ENCODE results near the gene TLE4. TPM values are rescaled to one million over a fixed set of nuclear protein-coding genes. Genes with fewer than 3 reads are reported as not detected.

Gene TLE4
- total and polyA plus RNA-seq, 2 of the 13 experiments (the other 11 are each of a cell fraction or from before 2014, with no cell fraction given) = 2.0 to 2.3 TPM

DNA sequence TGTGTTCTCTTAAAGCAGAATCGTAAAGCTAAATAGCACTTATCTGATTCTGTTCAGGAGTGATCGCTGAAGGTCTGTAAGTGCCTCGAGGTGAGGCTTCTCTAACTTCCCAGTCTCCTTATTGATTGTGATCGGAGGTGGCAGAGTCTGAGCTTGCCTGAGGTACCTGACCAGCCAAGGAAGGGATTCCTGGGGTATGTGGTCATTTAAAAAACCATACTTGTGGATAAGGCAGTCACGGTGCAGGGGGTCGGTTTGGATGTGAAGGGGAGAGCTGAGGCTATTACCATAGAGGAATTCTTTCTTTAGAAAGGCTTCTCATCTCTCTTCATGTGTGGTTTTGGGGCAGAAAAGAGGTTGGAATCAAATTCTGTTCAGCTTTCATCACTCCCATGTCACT lies 193.7 kb downstream of the TLE4 start:
- Histone ChIP-seq H4K20me1 (ENCODE audit: insufficient read depth, low read length) (no peaks in the 10 kb centered on the region), H2AFZ (ENCODE audit: low read length) (no peak overlapping the region), H3K9me3 (ENCODE audit: low read length) (peaks cover 44% of the 10 kb centered on the region), H3K4me2 (ENCODE audit: low read depth, low read length) (no peak overlapping the region), H3K27me3 (ENCODE audit: control insufficient read depth in 1 of 2, insufficient read depth in 2 of 2, low read length in 2 of 2) (no peaks in the 10 kb centered on the region), H3K27ac (ENCODE audit: extremely low read length, insufficient read depth, low read length) (no peak overlapping the region), H3K9ac (ENCODE audit: insufficient read depth, low read depth, low read length) (no peak overlapping the region), H3K36me3 (replicated peaks in 1 of 2; ENCODE audit: control insufficient read depth in 1 of 2, insufficient read depth in 2 of 2, low read length in 2 of 2) (no peaks in the 10 kb centered on the region), H3K4me1 (ENCODE audit: insufficient read depth, low read length) (no peaks in the 10 kb centered on the region), H3K79me2 (ENCODE audit: insufficient read depth, low read length) (no peaks in the 10 kb centered on the region), H3K4me3 (replicated peaks in 1 of 3; ENCODE audit: insufficient read depth in 1 of 3, low read depth in 2 of 3, low read length in 3 of 3) (no peak overlapping the region)
- BruUV-seq (replicated peaks) = no TSS peak
- 14% methylated on average over 6 of the region's 6 CpGs for WGBS (ENCODE audit: low lambda C conversion rate)
- no peak for FAIRE-seq
- CTCF ChIA-PET (ENCODE audit: low intra/inter-chr PET ratio, low total read pairs) = no interaction called here
- no peak for ATAC-seq
- in situ Hi-C loops (cut with HindIII; ENCODE audit: extremely low pct_ligation_motif_present, low pct_unique_long_range_greater_than_20kb) = no loop called here
- POLR2A ChIA-PET = no interaction called here
- intact Hi-C loops (cut with micrococcal nuclease; ENCODE audit: unreplicated experiment) = no loop called here
- DNase-seq (ENCODE audit: low spot score) = no peak
- TF ChIP-seq, protein P1, sequence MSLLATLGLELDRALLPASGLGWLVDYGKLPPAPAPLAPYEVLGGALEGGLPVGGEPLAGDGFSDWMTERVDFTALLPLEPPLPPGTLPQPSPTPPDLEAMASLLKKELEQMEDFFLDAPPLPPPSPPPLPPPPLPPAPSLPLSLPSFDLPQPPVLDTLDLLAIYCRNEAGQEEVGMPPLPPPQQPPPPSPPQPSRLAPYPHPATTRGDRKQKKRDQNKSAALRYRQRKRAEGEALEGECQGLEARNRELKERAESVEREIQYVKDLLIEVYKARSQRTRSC (CRISPR knock-in tag; IDR thresholded peaks at IDR 0.05; ENCODE audit: low read depth) = no peak
- TF ChIP-seq, protein P2, sequence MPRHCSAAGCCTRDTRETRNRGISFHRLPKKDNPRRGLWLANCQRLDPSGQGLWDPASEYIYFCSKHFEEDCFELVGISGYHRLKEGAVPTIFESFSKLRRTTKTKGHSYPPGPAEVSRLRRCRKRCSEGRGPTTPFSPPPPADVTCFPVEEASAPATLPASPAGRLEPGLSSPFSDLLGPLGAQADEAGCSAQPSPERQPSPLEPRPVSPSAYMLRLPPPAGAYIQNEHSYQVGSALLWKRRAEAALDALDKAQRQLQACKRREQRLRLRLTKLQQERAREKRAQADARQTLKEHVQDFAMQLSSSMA (CRISPR knock-in tag; IDR thresholded peaks at IDR 0.05) = no peak
- TF ChIP-seq ZNF180 (CRISPR knock-in tag; IDR thresholded peaks at IDR 0.05; ENCODE audit: borderline replicate concordance, low read depth) (no peak), TEAD3 (CRISPR knock-in tag; optimal IDR thresholded peaks at IDR 0.05; ENCODE audit: borderline replicate concordance) (no peak)

DNA sequence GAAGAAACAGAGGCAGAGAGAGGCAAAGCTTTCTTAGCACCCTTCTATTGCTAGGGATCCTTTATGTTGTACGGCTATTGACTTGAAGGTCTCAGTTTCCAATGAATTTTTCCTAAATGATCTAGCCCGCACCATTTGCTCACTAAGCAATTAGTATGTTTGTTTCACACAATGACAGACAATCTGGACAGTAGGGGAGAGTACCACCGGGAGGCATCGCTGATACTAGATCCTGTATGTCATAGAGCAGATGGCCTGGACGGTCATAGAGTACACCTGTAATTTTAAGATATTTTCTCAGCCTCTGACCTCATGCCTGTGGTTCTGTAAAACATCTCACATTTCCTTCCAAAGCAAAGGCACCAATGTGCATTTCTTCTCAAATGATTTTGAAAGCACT lies 194.3 kb downstream of the TLE4 start:
- in situ Hi-C loops (cut with HindIII; ENCODE audit: extremely low pct_ligation_motif_present, low pct_unique_long_range_greater_than_20kb) = no loop called here
- WGBS (ENCODE audit: low lambda C conversion rate) = 28% methylated on average over 5 of the region's 5 CpGs
- CTCF ChIA-PET (ENCODE audit: low intra/inter-chr PET ratio, low total read pairs) = no interaction called here
- TF ChIP-seq, protein P3, sequence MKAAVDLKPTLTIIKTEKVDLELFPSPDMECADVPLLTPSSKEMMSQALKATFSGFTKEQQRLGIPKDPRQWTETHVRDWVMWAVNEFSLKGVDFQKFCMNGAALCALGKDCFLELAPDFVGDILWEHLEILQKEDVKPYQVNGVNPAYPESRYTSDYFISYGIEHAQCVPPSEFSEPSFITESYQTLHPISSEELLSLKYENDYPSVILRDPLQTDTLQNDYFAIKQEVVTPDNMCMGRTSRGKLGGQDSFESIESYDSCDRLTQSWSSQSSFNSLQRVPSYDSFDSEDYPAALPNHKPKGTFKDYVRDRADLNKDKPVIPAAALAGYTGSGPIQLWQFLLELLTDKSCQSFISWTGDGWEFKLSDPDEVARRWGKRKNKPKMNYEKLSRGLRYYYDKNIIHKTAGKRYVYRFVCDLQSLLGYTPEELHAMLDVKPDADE (CRISPR knock-in tag; IDR thresholded peaks at IDR 0.05) = no peak
- no peak for TF ChIP-seq ZNF34 (CRISPR knock-in tag; IDR thresholded peaks at IDR 0.05; ENCODE audit: borderline replicate concordance)
- TF ChIP-seq ZNF441 (CRISPR knock-in tag; IDR thresholded peaks at IDR 0.05; ENCODE audit: borderline replicate concordance) = no peak
- no peak for TF ChIP-seq MBD4 (IDR thresholded peaks at IDR 0.05; ENCODE audit: borderline replicate concordance, low read length)
- TF ChIP-seq POLR2AphosphoS2 (IDR thresholded peaks at IDR 0.05; ENCODE audit: low read depth, low read length) = no peak
- no peak for TF ChIP-seq CBX2 (IDR thresholded peaks at IDR 0.05; ENCODE audit: low read depth, low read length)
- TF ChIP-seq CBX2 (CRISPR knock-in tag; IDR thresholded peaks at IDR 0.05; ENCODE audit: low read depth) = no peak

More for the DNA sequence above, 194.3 kb downstream of the TLE4 start:
- POLR2A ChIA-PET = no interaction called here
- Histone ChIP-seq H3K27me3 (ENCODE audit: control insufficient read depth in 1 of 2, insufficient read depth in 2 of 2, low read length in 2 of 2) (no peaks in the 10 kb centered on the region), H3K27ac (ENCODE audit: extremely low read length, insufficient read depth, low read length) (no peak overlapping the region), H3K4me3 (replicated peaks in 1 of 3; ENCODE audit: insufficient read depth in 1 of 3, low read depth in 2 of 3, low read length in 3 of 3) (no peak overlapping the region), H4K20me1 (ENCODE audit: insufficient read depth, low read length) (no peaks in the 10 kb centered on the region), H3K4me2 (ENCODE audit: low read depth, low read length) (no peak overlapping the region), H3K36me3 (replicated peaks in 1 of 2; ENCODE audit: control insufficient read depth in 1 of 2, insufficient read depth in 2 of 2, low read length in 2 of 2) (no peaks in the 10 kb centered on the region), H3K9ac (ENCODE audit: insufficient read depth, low read depth, low read length) (no peak overlapping the region), H2AFZ (ENCODE audit: low read length) (no peak overlapping the region), H3K9me3 (ENCODE audit: low read length) (peaks cover 49% of the 10 kb centered on the region), H3K4me1 (ENCODE audit: insufficient read depth, low read length) (no peaks in the 10 kb centered on the region), H3K79me2 (ENCODE audit: insufficient read depth, low read length) (no peaks in the 10 kb centered on the region)
- no peak for FAIRE-seq
- DNase-seq (ENCODE audit: low spot score) = no peak
- ATAC-seq = no peak
- intact Hi-C loops (cut with micrococcal nuclease; ENCODE audit: unreplicated experiment) = no loop called here
- no TSS peak for BruUV-seq (replicated peaks)

Data from HepG2 (cell line).